GM23338 (cell line): ENCODE data around the gene CHRM5. TPM values are rescaled to one million over a fixed set of nuclear protein-coding genes. Genes with fewer than 3 reads are reported as not detected.

ENCODE experiments used
- ATAC-seq: fragments of 200-7000 bp; cut with Tn5 transposase; 3 replicates; pipeline ENCODE4 v1.9.1; 2020
- DNase-seq: peaks from one replicate; pipeline ENCODE4 v3.0.0-alpha.2; 2015; ENCODE audit warnings: low spot score
- H2AFZ ChIP-seq: fragments of 200-600 bp; sonication (generic); 2 replicates; pipeline ENCODE4 v1.8.0; 2016; ENCODE audit warnings: antibody characterized with exemption, mild to moderate bottlenecking, moderate library complexity
- H3F3A ChIP-seq: fragments of 200-600 bp; sonication (generic); replicated peaks from 2 replicates; pipeline ENCODE4 v1.8.0; 2017; ENCODE audit warnings: antibody characterized with exemption, mixed run types, low read depth
- H3K27ac ChIP-seq: fragments of 200-600 bp; sonication (generic); 2 replicates; pipeline ENCODE4 v1.6.1; 2016; ENCODE audit warnings: low read depth
- H3K27me3 ChIP-seq: fragments of 200-600 bp; sonication (generic); 2 replicates; pipeline ENCODE4 v1.8.0; 2016; ENCODE audit warnings: mild to moderate bottlenecking, mixed run types, moderate library complexity; ENCODE audit not compliant: insufficient read depth
- H3K36me3 ChIP-seq: fragments of 200-600 bp; sonication (generic); 2 replicates; pipeline ENCODE4 v1.8.0; 2016; ENCODE audit warnings: mild to moderate bottlenecking; ENCODE audit not compliant: insufficient read depth
- H3K4me1 ChIP-seq: fragments of 200-600 bp; sonication (generic); 2 replicates; pipeline ENCODE4 v1.8.0; 2016; ENCODE audit warnings: mild to moderate bottlenecking, moderate library complexity; ENCODE audit not compliant: insufficient read depth
- H3K4me2 ChIP-seq: fragments of 200-600 bp; sonication (generic); 2 replicates; pipeline ENCODE4 v1.7.1; 2017; ENCODE audit warnings: mixed run types
- H3K4me3 ChIP-seq: fragments of 200-600 bp; sonication (generic); 2 replicates; pipeline ENCODE4 v1.6.1; 2016; ENCODE audit warnings: mixed run types
- H3K79me2 ChIP-seq: fragments of 200-600 bp; sonication (generic); replicated peaks from 2 replicates; pipeline ENCODE4 v1.8.0; 2017; ENCODE audit warnings: mild to moderate bottlenecking; ENCODE audit not compliant: insufficient read depth
- H3K9me2 ChIP-seq: fragments of 200-600 bp; sonication (generic); 2 replicates; pipeline ENCODE4 v1.8.0; 2017; ENCODE audit not compliant: insufficient read depth
- H4K20me1 ChIP-seq: fragments of 200-600 bp; sonication (generic); replicated peaks from 2 replicates; pipeline ENCODE4 v1.8.0; 2017; ENCODE audit warnings: mild to moderate bottlenecking; ENCODE audit not compliant: insufficient read depth
- H3K27ac Mint-ChIP-seq: 2 replicates; pipeline ENCODE4 v1.8.0; 2020; ENCODE audit warnings: inconsistent platforms, mild to moderate bottlenecking, moderate library complexity, mixed read lengths
- H3K27me3 Mint-ChIP-seq: 3 replicates; pipeline ENCODE4 v1.8.0; 2022; ENCODE audit warnings: low read depth, mild to moderate bottlenecking, moderate library complexity, mixed read lengths, inconsistent platforms; ENCODE audit not compliant: insufficient read depth, poor library complexity
- H3K36me3 Mint-ChIP-seq: 3 replicates; pipeline ENCODE4 v1.8.0; 2021; ENCODE audit warnings: low read depth, mild to moderate bottlenecking, inconsistent platforms, moderate library complexity, mixed read lengths
- H3K4me1 Mint-ChIP-seq: 3 replicates; pipeline ENCODE4 v1.8.0; 2020; ENCODE audit warnings: mild to moderate bottlenecking, inconsistent platforms, mixed read lengths
- H3K4me3 Mint-ChIP-seq: 3 replicates; pipeline ENCODE4 v1.8.0; 2021; ENCODE audit warnings: moderate library complexity, mild to moderate bottlenecking, inconsistent platforms, mixed read lengths
- H3K9me3 Mint-ChIP-seq: 3 replicates; pipeline ENCODE4 v1.8.0; 2020; ENCODE audit warnings: moderate library complexity, mild to moderate bottlenecking, inconsistent platforms, mixed read lengths
- CREB1 ChIP-seq: fragments of 250-450 bp; sonication (Bioruptor Pico); IDR thresholded peaks from 2 replicates; pipeline ENCODE4 v1.5.0; 2020; ENCODE audit warnings: low read depth, mild to moderate bottlenecking, moderate library complexity
- CTCF ChIP-seq, 2 experiments: fragments of 200-600 bp in 1 of 2; sonication (generic) in 1 of 2; conservative IDR thresholded peaks; 2 replicates each; pipeline versions ENCODE4 v1.5.1 to v1.6.1; 2016 to 2017; ENCODE audit warnings: antibody characterized with exemption in 2 of 2, low read depth in 2 of 2, mild to moderate bottlenecking in 2 of 2, moderate library complexity in 1 of 2
- ETS1 ChIP-seq: IDR thresholded peaks from 2 replicates; pipeline ENCODE4 v1.6.1; 2016; ENCODE audit warnings: antibody characterized with exemption
- EZH2phosphoT487 ChIP-seq: fragments of 200-600 bp; sonication (generic); IDR thresholded peaks from one replicate; pipeline ENCODE4 v1.8.1; 2018; ENCODE audit warnings: antibody characterized with exemption; ENCODE audit not compliant: unreplicated experiment
- NANOG ChIP-seq: IDR thresholded peaks from 2 replicates; pipeline ENCODE4 v1.6.1; 2016; ENCODE audit warnings: antibody characterized with exemption, borderline replicate concordance
- POLR2AphosphoS5 ChIP-seq: IDR thresholded peaks from 2 replicates; pipeline ENCODE4 v1.6.1; 2016; ENCODE audit warnings: antibody characterized with exemption, low read depth
- REST ChIP-seq: IDR thresholded peaks from one replicate; pipeline ENCODE4 v1.6.1; 2018; ENCODE audit warnings: antibody characterized with exemption; ENCODE audit not compliant: unreplicated experiment
- ZNF114 ChIP-seq: fragments of 250-450 bp; sonication (Bioruptor Pico); IDR thresholded peaks from 2 replicates; pipeline ENCODE4 v1.5.0; 2020; ENCODE audit warnings: mild to moderate bottlenecking, moderate library complexity
- ZNF331 ChIP-seq: fragments of 250-450 bp; sonication (Bioruptor Pico); IDR thresholded peaks from 2 replicates; pipeline ENCODE4 v1.5.0; 2020; ENCODE audit warnings: low read depth, mild to moderate bottlenecking, moderate library complexity
- polyA plus RNA-seq: library from polyadenylated mRNA; unstranded; fragments of >200 nt; fragmentation: Nextera tagmentation; extraction: Ambion mirVana; gene quantifications from 2 replicates; pipeline ENCODE4 v1.2.1, GENCODE V29; 2016
- total RNA-seq: library from RNA; depleted of rRNA; stranded (reverse); fragments of >200 nt; shearing (Covaris generic); gene quantifications from 2 replicates; pipeline ENCODE4 v1.2.3, GENCODE V29; 2014

CHRM5 gene
- total and polyA plus RNA-seq, 2 experiments from 2014 or later: not detected

DNA sequence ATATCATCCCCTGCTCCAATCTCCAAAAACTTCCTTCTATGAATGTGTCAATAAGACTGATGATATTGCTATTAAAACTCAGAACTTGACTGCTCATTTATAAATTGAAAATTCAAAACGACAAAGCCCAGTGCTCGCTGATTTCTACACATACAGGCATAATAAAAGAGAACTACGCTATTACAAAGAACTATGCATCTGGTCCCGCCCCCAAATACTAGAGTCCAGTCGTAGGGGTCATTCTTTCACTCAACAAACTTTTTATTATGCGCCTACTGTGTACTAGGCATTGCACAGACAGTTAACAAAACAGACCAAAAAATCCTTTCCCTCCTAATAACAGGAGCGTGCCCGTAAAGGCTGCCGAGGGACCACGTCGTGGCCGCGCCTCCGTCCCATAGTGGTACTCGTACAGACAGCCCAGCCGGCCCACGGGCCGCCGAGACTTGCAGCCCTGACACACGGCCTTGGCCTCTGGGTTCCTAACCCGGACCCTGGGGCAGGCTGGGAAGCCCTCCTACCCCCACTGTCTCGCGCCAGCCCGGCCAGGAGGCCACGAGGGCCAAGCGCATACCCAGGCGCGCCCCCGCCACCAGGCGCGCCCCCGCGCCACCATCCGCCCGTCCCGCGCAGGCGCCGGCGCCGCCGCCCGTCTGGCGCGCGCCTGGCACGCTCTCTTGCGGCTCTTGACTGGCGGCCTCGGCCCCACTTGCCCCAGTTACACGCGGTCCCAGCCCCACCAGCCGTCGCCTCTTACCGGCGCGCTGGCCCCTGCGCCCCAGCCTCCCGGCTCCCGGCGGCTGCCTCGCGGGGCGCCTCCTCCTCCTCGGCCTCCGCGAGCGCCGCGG, 70.0 kb downstream of the CHRM5 start:
- no peaks in the 10 kb centered on the region for H3K36me3 Mint-ChIP-seq

DNA sequence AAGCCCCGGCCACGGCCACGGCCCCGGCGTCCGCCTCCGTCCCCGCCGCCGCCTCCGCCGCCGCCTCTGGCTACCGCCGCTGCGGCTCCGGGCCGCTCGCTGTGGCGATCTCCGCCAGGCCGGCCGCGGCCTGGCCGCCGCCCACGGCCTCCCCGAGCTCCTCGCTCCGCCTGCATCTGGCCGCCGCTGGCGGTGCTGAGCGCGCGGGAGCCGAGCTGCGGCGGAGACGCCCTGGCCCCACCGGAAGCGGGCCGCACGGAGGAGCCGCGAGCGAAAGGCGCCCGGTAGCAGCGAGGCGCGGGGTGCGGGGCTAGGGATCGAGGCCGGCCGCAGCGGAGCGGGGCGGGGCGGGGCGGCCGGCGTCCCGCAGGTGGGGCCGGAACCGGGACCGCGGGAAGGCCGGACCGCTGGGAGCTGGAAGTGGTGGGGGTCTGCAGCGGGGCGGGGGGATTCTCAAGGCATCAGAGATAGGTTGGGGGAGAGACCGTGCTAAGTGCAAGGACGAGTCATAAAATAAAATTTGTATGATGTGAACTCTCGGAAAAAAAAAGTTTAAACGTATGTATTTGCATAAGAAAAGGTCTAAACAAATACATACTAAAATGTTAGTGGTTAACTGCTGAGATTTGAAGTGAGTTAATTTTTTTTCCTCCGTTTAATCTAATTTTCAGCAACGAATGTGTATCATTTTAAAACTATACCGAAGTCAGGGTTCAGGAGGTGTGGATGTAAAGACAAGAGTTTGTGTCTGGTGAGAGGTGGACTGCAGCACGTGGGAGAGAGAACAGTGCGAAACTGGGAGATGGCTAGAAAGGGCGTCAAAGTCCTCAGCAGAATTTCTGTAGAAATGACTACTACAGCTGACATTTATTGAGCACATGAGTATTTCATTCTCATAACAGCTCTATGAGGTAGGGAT, 70.8 kb downstream of the CHRM5 start, which contains the start of gene AVEN:
TSS of gene AVEN (minus strand) at position 334 of the 919 bp plus-strand sequence. CDS start at position 176, 158 bp downstream.
- Mint-ChIP-seq H3K27me3 (peaks cover 29% of the 10 kb centered on the region), H3K27ac (no peak within 1 kb of the TSS), H3K4me3 (peak within 1 kb of the TSS; percentile 90), H3K4me1 (peaks cover 12% of the 10 kb centered on the region), H3K36me3 (no peaks in the 10 kb centered on the region), H3K9me3 (no peaks in the 10 kb centered on the region)
- H2AFZ ChIP-seq: peak within 1 kb of the TSS; percentile 99
- H3K4me2 ChIP-seq: peak within 1 kb of the TSS; percentile 88
- peaks cover 9% of the 10 kb centered on the region for H3K4me1 ChIP-seq
- H3F3A ChIP-seq: no peaks in the 10 kb centered on the region
- 0 out of 2 replicates have a peak, but pooled peaks cover 3% of the 10 kb centered on the region for H4K20me1 ChIP-seq
- H3K36me3 ChIP-seq: no peaks in the 10 kb centered on the region
- peaks cover 45% of the 10 kb centered on the region for H3K27me3 ChIP-seq
- peak; percentile 71 for DNase-seq
- no peak within 1 kb of the TSS for H3K27ac ChIP-seq
- peak; percentile 82 for ATAC-seq
- H3K9me2 ChIP-seq: no peaks in the 10 kb centered on the region
- H3K4me3 ChIP-seq: peak within 1 kb of the TSS; percentile 90
- H3K79me2 ChIP-seq: peaks cover 7% of the 10 kb centered on the region
- TF ChIP-seq POLR2AphosphoS5 (no peak), REST (no peak), CTCF (conservative IDR thresholded peaks at IDR 0.05; ENCODE audit: low read depth in 2 of 2) (no peak), NANOG (no peak), CREB1 (no peak), ZNF331 (CRISPR knock-in tag) (no peak), EZH2phosphoT487 (no peak), ETS1 (no peak), ZNF114 (CRISPR knock-in tag) (no peak)

More for the DNA sequence above, 70.0 kb downstream of the CHRM5 start:
- Histone ChIP-seq H3K4me1 (peaks cover 9% of the 10 kb centered on the region), H3K27ac (no peak overlapping the region), H3F3A (no peaks in the 10 kb centered on the region), H3K4me3 (peak overlapping the region; percentile 90), H3K4me2 (peak overlapping the region; percentile 88), H3K79me2 (peaks cover 9% of the 10 kb centered on the region), H4K20me1 (0 out of 2 replicates have a peak, but pooled peaks cover 3% of the 10 kb centered on the region), H2AFZ (peak overlapping the region; percentile 99), H3K9me2 (no peaks in the 10 kb centered on the region), H3K36me3 (no peaks in the 10 kb centered on the region), H3K27me3 (peaks cover 45% of the 10 kb centered on the region)
- H3K27ac Mint-ChIP-seq: no peak overlapping the region
- H3K9me3 Mint-ChIP-seq: no peaks in the 10 kb centered on the region
- H3K4me1 Mint-ChIP-seq: peaks cover 12% of the 10 kb centered on the region
- DNase-seq: peak; percentile 82
- H3K4me3 Mint-ChIP-seq: peak overlapping the region; percentile 90
- no peak for TF ChIP-seq CTCF (conservative IDR thresholded peaks at IDR 0.05; ENCODE audit: low read depth in 2 of 2)
- TF ChIP-seq POLR2AphosphoS5: peak; percentile 54; the same call in 1 of the 2 replicates
- ATAC-seq: peak; percentile 81
- H3K27me3 Mint-ChIP-seq: peaks cover 29% of the 10 kb centered on the region
